HG03571 (cell line): ENCODE measurements around the gene PDZRN4.
"Not testable (repeated sequence)": the region's sequence is repeated elsewhere in the genome, so short reads cannot be mapped to it uniquely, and the experiment has no call there.

Source experiments
- ATAC-seq: cut with Tn5 transposase; IDR thresholded peaks from one replicate; pipeline ENCODE4 v1.9.1; 2021; ENCODE audit not compliant: unreplicated experiment

PDZRN4 gene

DNA sequence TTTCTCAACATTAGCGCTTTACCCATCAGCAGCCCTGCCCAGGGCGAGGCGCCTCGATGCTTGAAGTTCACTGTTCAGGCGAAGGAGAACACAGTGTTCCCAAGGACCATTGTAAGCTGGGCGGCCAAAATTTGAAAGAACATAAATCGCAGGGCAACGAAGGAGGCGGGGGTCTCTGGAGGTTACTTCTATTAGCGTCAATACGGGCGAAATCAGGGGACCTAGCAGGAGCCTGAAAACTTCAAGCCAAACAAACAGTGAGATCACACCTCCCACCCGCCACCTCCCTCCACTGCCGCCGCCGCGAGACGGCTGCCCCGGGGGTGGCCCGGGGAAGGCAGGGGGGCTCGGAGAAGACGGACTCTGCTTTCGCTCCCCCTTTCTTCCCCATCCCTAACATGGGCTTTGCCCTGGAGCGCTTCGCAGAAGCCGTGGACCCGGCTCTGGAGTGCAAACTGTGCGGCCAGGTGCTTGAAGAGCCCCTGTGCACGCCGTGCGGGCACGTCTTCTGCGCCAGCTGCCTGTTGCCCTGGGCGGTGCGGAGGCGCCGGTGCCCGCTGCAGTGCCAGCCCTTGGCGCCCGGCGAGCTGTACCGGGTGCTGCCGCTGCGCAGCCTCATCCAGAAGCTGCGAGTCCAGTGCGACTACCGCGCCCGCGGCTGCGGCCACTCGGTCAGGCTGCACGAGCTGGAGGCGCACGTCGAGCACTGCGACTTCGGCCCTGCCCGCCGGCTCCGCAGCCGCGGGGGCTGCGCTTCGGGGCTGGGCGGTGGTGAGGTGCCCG lies at the start of gene PDZRN4:
TSS of gene PDZRN4 (plus strand) at position 263 of the 783 bp plus-strand sequence.
- ATAC-seq = no peak

DNA sequence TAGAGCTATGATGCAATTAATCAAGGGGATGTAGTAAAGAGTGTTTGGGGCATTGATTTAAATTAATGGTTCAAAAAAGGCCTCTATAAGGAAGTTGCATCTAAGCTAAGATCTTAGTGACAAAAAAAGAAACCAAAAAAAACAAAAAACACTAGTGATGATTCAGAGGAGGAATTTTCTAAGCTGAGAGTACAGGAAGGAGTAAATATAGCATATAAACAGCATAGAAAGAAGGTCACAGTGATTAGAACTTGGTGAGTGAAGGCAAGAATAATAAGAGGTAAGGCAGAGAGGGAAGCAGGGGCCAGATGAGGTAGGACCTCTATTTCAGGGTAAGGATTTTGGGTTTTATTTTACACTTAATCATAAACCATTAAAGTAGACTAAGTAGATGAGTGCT lies 48.0 kb upstream of the PDZRN4 start:
- no peak for ATAC-seq

DNA sequence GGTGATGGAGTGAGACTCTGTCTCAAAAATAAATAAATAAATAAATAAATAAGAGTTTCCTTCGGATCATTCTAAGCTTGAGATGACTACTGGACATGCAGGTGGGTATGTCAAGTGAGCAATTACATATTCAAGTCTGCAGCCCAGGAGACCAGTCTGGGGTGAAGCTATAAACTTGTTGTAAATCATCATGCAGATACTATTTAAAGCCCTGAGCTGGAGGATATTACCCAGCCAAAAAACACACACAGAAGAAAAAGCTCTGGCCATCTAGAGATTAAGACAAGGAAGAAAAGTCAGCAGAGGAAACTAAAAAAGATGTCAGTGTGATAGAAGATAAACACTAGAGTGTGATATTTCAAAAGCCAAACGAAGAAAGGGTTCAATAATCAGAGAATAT lies 47.0 kb upstream of the PDZRN4 start:
- ATAC-seq = no peak

DNA sequence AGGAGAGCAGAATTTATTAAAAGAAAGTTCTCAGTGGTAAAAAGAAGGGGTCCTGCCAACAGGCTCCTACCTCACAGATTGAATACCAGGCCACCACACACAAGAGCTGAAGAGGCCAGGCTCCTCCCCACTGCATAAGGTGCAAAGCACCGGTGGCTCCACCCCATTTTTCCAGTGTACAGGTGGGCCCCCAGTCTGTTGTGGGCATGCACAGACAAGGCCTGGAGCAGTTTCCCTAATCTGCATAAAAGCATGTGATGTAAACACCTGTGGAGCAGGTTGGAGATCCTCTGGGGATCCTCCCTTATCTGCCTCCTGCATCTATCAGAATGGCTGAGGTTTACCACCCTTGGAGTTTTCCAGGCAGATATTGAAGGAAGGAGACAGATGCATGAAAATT lies 45.7 kb upstream of the PDZRN4 start:
- no peak for ATAC-seq

DNA sequence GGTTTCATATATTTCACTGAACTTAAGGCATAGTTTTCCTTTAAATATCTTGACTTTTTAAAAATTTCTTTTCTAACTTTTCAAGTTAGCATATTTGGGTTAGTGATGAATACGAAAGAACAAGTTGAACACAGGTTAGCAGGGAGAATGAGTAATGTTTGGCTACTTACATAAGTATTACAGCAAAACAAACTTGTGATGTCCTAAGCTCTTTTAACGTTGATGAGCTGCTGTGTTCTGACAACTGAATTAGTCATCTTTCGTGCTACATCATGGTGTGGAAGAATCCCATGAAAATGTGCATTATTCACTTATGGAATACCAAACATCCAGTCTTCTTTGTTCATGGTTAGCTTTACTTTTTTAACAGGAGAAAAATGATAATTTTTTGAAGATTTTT lies 36.3 kb upstream of the PDZRN4 start:
- ATAC-seq = no peak

DNA sequence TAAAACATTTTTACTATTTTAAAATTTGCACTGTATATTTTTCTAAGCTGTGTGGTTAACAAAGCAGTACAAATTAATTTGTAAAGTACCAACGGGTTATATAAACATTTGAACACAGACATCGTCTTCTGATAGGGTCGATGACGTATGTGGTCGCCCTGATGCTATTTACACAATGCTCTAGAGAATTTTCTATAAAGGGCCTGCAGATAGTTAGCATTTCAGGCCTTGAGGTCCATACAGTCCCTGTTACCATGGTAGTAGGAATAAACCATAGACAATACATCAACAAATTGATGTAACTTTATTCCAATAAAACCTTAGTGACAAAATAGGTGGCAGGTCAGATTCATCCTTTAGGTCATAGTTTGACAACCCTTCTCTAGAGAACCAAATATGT lies 25.7 kb upstream of the PDZRN4 start:
- no peak for ATAC-seq

DNA sequence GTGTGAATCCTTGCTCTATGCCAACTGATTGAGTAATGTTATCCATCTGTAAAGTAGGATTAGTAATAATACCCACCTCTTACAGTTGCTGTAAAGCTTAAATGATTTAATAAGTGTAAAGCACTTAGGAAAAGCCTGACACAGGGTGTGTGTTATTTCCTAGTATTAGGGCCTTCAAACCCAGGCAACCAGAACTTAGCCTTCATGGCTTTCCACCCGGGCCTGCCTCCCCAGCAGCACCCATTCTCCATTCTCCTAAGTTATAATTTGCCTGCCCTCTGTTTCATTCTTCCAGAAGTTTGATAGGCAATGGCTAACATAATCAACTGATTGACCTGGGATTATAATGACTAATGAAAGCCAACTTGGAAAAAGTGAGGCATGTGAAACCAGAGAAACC lies 20.4 kb upstream of the PDZRN4 start:
- no peak for ATAC-seq

DNA sequence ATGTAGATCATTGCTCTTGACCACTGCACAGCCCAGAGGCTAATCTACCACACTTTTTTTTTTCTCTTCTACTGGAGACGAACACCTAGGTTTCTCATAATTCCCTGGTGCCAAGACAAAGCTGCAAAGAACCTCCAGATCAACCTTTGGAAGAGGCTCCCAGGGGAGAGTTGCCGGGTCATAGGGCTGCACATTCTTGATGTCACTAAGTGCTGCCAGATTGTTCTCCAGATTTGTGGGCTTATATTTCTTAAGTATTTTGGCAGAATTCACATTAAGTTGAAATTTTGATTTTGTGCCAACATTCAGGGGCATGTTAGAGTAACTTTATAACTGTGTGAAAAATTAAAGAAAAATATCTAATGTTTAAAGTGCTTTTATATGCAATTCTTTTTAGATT lies 13.5 kb upstream of the PDZRN4 start:
- no peak for ATAC-seq

DNA sequence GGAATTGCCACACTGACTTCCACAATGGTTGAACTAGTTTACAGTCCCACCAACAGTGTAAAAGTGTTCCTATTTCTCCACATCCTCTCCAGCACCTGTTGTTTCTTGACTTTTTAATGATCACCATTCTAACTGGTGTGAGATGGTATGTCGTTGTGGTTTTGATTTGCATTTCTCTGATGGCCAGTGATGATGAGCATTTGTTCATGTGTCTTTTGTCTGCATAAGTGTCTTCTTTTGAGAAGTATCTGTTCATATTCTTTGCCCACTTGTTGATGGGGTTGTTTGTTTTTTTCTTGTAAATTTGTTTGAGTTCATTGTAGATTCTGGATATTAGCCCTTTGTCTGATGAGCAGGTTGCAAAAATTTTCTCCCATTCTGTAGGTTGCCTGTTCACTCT lies 8.6 kb upstream of the PDZRN4 start:
- not testable (repeated sequence) for ATAC-seq

DNA sequence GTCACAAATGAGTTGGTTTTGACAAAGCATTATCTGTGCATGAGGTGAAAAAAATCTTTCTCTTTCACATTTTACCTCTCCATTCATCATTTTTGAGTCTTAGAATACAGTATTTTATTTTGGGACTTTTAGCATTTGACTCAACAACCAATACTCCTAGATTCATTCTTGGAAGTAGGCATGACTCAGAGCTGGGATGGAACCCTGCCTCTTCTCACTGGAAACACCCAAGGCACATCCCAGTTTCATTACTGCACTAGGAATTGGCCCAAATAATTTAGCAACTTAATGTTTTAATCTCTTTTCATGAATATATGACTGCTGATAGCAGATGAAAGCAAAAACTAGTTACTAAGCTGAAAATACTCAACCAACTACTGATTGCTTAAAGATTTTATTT lies 3.3 kb upstream of the PDZRN4 start:
- ATAC-seq = no peak

DNA sequence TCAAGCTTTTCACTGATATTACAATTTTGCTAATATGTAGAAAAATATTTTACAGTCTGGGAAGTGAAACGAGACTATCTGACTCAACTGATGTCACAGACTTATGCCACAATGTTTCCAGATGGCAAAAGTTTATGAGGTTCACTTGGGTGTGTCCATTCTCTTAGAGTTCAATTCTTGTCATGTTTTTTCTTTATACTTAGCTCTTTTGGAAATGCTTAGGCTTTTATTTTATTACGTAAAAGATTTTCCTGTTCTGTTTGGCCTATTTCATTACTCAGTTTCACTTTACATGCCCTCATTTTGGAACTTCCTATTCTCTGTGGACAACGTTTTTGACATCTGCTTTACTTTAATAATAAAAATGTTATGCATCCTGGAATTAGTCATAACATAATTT lies 2.1 kb upstream of the PDZRN4 start:
- no peak for ATAC-seq

DNA sequence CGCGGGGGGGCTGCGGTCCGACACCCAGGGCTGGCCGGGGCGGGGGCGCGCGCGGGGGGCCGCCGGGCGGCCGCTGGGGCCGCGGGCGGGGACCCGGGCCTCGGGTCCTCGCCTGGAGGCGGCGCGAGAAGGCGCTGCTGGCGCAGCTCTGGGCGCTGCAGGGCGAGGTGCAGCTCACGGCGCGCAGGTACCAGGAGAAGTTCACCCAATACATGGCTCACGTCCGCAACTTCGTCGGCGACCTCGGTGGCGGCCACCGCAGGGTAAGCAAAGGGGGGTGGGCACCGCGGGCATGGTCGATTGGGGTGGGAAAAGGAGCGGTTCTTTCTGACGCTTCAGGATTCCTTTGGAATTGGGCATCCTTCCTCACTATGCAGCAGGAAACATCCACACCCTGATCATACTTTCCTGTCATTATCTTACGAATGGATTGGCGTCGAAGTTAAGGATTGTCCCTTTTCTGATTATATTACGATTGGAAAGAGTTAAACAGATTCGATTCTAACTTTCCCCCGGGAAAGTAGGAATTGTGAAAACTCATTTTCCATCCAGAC lies 798 bp downstream of the PDZRN4 start:
- no peak for ATAC-seq

DNA sequence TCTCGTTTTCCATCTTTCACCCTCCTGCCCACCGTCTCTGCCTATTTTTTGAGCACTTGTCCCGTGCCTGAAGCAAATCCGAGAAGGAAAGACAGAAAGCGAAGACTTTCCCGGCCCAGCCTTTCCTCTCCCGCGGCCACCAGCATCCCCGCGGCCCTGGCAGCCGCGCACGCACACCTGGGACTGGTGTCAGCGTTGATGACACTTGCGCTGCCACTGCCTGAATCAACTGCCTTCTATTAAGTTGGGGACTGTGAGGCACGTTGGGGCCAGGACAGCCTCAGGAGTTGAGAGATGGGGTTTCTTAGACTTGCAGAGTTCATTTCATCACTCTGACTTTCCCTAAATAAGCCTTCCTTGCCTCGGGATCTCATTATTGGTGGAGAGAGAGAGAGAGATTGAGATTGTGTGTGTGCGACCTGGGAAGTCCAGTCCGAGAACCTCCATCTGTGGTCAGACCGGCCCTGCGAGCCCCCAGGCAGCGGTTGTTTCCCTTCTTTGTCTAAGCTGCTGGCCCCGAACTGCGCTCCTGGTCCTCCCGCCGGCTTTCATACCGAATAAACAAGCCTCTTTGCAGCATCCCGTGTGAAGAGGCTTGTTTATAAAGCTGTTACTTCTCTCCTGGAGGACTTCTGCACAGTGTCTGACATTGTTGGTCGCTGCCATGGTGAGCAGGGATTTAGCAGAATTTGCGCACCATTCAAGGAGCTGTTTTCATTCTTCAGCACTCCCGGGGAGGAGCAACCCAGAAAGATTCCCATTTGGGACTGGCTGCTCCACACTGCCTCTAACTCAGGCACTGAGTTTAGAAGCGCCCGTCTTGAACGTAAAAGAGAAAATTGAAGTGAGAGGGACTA lies 1.5 kb downstream of the PDZRN4 start:
- ATAC-seq = no peak

DNA sequence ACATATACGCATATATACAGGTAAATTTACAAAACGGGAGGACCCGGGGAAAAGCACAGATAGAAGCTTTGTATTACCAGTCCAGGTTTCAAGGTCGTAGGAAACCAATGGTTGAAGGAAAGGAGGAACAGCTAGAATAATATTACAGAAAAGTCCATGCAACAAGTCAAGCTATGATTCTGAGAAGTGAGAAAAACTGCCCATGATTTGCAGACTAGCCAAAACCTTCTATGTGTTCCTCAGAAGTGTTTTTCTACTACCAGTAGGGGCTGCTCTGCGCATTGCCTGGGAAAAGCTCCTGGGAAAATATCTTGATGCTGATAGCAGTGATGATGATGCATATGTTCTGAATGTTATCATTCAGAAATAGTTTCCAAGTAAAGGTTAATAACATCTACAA lies 2.2 kb downstream of the PDZRN4 start:
- ATAC-seq = no peak

DNA sequence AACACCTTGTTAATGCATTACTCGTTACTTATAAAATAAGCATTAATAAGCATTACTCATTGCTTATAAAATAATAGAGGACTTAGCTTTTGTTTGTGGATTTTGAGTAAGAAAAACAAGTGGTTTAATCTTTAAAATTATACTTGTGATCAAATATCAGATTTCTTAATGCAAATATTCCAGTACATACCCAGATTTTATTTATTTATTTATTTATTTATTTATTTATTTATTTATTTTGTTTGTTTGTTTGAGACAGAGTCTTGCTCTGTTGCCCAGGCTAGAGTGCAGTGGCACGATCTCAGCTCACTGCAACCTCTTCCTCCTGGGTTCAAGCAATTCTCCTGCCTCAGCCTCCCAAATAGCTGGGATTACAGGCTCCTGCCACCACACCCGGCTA lies 3.4 kb downstream of the PDZRN4 start:
- ATAC-seq = not testable (repeated sequence)

DNA sequence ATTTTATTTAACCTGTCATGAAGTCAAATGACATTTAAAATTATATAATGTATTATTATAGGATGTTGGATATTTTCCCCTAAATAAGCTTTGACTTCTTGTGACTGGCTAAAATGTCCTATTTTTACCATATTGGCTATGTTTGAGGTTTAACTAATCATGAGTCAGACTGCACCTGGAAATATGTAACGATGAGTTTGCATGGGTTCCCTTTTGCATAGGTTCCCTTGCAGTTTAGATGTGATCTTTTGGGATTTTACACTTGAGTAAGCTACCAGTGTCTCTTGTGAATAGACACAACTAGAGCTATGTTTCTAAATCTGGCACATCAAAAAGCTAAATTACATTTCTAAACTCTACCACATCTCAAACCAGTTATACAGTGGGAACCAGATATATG lies 5.2 kb downstream of the PDZRN4 start:
- no peak for ATAC-seq

DNA sequence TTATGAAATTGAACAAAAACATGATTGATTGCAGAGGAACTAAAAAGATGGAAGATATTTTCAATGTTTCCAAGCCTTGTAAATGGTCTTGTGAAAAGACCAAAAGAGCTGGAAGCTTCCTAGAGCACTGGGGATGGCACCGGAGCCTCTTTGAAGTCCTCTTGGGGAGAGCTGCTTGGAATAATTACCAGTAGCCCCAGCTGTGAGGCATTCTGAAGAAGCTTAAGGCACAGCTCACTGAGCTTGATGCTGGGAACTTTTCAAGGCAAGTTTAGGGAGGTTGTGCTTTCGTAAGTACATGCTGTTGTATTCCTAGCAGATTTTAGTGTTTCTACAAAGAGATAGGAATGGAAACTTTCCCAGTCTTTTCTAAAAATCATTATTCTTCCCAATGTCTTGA lies 13.9 kb downstream of the PDZRN4 start:
- ATAC-seq = no peak

DNA sequence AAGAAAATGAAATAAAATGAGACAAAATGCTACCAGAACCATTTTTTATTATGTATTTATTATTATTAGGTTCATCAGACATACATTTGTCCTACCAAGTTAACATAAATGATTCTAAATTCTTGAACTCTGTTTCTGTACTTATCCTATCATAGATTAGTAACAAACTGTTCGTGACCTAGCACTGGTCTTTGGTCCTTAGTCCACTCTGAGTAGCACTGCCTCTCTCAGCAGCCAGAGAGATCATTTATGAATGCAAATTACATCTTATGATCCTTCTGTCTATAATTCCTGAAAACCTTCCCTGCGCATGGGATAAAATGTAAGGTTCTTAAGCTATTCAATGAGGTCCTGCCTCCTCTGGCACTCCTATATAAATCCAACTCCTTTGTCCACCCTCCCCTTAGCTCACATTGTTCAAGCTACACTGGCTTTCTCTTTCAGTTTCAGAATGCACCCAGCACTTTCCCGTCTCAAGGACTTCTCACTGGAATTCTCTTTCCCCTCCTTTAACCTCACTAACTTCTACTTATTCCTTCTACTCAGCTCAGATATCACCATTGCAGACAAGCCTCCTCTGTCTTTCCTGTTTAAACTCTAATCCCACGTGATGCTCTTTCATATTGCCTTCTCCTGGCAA lies 17.1 kb downstream of the PDZRN4 start:
- ATAC-seq = no peak

DNA sequence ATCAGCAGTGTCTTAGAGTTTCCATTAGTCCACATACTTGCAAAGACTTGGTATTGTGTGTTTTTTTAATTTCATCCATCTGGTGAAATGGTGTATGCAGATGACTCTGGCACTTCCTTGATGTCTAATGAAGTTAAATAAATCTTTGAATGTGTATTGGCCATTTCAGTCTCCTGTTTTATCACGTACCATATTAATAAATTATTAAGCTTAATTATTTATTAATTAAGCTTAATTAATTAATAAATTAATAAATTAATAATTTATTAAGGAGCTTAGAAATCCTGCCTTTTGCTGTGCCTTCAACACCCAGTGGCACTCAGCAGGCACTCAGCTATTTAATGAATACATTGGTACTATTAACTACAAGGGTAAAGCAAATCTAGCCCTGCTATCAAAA lies 18.2 kb downstream of the PDZRN4 start:
- no peak for ATAC-seq

DNA sequence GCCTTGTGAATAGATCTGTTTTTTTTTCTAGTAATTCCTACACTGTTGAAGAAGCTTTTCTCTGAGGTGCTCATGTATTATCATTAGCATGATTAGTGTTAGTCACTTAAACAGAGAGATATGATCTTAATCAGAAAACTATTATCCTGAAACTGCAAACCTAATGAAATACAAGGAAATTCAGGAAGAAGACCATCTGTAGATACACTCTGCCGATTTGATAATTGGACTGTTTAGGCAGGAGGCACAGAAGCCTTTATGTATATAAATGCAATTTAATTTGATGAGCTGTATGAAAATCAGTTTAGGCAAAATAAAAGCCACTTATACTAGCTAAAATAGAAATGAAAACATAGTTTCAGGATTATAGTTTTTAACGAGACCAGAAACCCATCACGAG lies 23.3 kb downstream of the PDZRN4 start:
- ATAC-seq = no peak

DNA sequence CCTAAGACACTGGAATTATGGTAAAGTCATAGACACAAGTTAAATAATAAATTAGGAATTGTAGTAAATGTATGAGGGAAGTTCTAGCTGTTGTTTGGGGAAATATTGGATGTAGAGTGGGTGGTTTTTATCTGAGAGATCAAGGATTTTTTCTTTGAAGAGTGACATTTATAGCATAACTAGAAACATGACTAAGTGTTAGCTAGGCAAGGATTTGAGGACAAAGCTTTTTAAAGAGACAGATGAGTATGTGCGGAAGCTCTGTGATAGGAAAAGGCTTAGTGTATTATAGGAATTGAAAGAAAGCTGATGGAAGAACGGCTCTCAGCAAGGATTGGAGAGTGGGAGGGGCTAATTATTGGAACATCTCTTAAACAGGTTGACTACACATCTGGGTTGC lies 24.5 kb downstream of the PDZRN4 start:
- no peak for ATAC-seq

DNA sequence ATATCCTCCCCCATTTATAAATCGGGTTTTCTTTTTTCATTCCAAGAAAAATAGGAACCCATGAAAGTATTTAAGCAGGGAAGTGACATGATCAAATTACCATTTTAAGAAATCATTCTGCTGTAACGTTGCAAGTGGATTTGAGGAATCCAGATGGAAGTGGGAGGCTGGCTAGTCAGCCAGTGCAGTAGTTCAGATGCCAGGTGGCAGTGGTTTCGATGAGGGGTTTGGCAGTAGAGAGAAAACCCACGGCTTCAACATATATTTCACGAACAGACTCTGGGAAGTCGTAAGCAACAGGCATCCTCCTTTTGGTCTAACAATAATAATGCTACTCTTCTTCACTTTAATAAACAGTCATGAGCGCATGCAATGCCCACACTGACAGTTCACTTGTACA lies 25.0 kb downstream of the PDZRN4 start:
- ATAC-seq = no peak
